ENCODE data around the gene LIME1. TPM values are rescaled to one million over a fixed set of nuclear protein-coding genes. Genes with fewer than 3 reads are reported as not detected.

Gene LIME1
- total and polyA plus RNA-seq, 9 of the 15 experiments (the other 6 are each of a cell fraction or from before 2014, with no cell fraction given), result 0.11 to 17.1 (median 2.8) TPM; not detected in 2

DNA sequence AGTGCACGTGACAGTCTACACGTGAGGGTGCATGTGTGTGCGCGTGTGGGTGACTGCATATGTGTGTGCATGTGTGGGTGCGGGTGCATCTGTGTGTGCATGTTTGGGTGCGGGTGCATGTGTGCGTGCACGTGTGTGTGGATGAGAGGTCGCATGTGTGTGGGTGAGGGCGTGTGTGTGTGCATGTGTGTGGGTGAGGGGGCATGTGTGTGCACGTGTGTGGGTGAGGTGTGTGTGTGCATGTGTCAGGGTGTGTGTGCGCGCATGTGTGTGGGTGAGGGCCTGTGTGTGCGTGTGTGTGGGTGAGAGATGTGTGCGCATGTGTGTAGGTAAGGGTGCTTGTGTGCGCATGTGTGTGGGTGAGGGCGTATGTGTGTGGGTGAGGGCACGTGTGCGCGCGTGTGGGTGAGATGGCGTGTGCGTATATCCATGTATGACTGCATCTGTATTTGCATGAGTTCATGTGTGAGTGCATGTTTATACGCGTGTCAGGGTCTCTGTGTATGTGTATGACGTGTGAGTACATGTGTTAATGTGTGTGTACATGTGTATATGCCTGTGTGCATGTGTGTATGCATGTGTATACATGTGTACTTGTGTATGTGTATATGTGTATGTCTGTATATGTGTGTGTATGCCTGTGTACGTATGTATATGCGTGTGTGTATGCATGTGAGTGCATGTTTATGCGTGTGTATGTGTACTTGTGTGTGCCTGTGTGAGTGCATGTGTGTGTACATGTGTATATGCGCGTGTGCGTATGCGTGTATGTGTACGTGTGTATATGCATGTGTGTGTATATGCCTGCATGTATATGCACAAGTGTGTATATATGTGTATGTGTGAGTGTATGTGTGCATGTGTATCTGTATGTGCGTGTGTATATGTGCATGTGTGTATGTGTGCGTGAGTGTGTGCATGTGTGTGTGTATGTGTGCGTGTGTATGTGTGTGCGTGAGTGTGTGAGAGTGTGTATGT is 4.1 kb upstream of the LIME1 start:
- intact Hi-C loops (cut with micrococcal nuclease) (no loop called here), in situ Hi-C loops (cut with MboI) (no loop called here)
- Histone ChIP-seq H3K9me3 (replicated peaks; ENCODE audit: control insufficient read depth, insufficient read depth, low read depth, low read length) (peaks cover 4% of the 10 kb centered on the region), H3K4me1 (replicated peaks in 1 of 2; ENCODE audit: control insufficient read depth in 2 of 2, insufficient read depth in 2 of 2, low read length in 2 of 2) (peaks cover 5 to 49% of the 10 kb centered on the region in 2 experiments; a peak in 4 of 5 replicates), H3K79me2 (ENCODE audit: control insufficient read depth, insufficient read depth, low read length) (peaks cover 26% of the 10 kb centered on the region), H3K27me3 (ENCODE audit: control insufficient read depth in 2 of 2, insufficient read depth in 2 of 2, low read length in 2 of 2) (no peaks in the 10 kb centered on the region), H4K20me1 (replicated peaks; ENCODE audit: control insufficient read depth, insufficient read depth, low read length) (0 out of 2 replicates have a peak, but pooled peaks cover 5% of the 10 kb centered on the region), H3K4me3 (no peak overlapping the region), H3K4me2 (ENCODE audit: insufficient read depth, low read length) (no peak overlapping the region), H3K9ac (ENCODE audit: insufficient read depth in 1 of 2, low read depth in 2 of 2, low read length in 2 of 2) (no peak overlapping the region), H3K36me3 (ENCODE audit: control insufficient read depth, insufficient read depth, low read length) (peaks cover 71% of the 10 kb centered on the region; the same call in 2 of the 3 replicates), H2AFZ (ENCODE audit: low read depth, low read length) (no peak overlapping the region), H3K9me1 (ENCODE audit: control insufficient read depth, insufficient read depth, low read length) (no peaks in the 10 kb centered on the region), H3K27ac (ENCODE audit: extremely low read depth, low read depth, low read length) (no peak overlapping the region; the same call in 2 of the 3 replicates)
- no peak for DNase-seq (ENCODE audit: extremely low read depth in 1 of 4, low spot score in 3 of 4)
- peak; percentile 48 for FAIRE-seq
- CTCF ChIA-PET (ENCODE audit: low intra/inter-chr PET ratio), result no interaction called here
- 87% methylated on average over 31 of the region's 38 CpGs for WGBS (ENCODE audit: insufficient coverage, low coverage, missing lambda C conversion rate)
- POLR2A ChIA-PET, result no interaction called here
- no TSS peak for BruUV-seq (replicated peaks)
- ATAC-seq, result no peak
- no peak for TF ChIP-seq ZFX (CRISPR knock-in tag; IDR thresholded peaks at IDR 0.05)
- TF ChIP-seq, protein P1, sequence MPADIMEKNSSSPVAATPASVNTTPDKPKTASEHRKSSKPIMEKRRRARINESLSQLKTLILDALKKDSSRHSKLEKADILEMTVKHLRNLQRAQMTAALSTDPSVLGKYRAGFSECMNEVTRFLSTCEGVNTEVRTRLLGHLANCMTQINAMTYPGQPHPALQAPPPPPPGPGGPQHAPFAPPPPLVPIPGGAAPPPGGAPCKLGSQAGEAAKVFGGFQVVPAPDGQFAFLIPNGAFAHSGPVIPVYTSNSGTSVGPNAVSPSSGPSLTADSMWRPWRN (IDR thresholded peaks at IDR 0.05; ENCODE audit: low read depth), result no peak
- TF ChIP-seq, protein P2, sequence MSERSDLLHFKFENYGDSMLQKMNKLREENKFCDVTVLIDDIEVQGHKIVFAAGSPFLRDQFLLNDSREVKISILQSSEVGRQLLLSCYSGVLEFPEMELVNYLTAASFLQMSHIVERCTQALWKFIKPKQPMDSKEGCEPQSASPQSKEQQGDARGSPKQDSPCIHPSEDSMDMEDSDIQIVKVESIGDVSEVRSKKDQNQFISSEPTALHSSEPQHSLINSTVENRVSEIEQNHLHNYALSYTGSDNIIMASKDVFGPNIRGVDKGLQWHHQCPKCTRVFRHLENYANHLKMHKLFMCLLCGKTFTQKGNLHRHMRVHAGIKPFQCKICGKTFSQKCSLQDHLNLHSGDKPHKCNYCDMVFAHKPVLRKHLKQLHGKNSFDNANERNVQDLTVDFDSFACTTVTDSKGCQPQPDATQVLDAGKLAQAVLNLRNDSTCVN (CRISPR knock-in tag; IDR thresholded peaks at IDR 0.05), result no peak
- TF ChIP-seq, protein P3, sequence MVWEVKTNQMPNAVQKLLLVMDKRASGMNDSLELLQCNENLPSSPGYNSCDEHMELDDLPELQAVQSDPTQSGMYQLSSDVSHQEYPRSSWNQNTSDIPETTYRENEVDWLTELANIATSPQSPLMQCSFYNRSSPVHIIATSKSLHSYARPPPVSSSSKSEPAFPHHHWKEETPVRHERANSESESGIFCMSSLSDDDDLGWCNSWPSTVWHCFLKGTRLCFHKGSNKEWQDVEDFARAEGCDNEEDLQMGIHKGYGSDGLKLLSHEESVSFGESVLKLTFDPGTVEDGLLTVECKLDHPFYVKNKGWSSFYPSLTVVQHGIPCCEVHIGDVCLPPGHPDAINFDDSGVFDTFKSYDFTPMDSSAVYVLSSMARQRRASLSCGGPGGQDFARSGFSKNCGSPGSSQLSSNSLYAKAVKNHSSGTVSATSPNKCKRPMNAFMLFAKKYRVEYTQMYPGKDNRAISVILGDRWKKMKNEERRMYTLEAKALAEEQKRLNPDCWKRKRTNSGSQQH (CRISPR knock-in tag; IDR thresholded peaks at IDR 0.05), result 0 out of 2 replicates have a peak, but pooled peaks have one; percentile 15
- TF ChIP-seq SAFB (IDR thresholded peaks at IDR 0.05; ENCODE audit: borderline replicate concordance, low read depth, low read length), result no peak
- no peak for TF ChIP-seq PHB2 (IDR thresholded peaks at IDR 0.05; ENCODE audit: low read depth)
- no peak for TF ChIP-seq CBX1 (IDR thresholded peaks at IDR 0.05; ENCODE audit: low read depth)
- TF ChIP-seq RHOXF2B (CRISPR knock-in tag; conservative IDR thresholded peaks at IDR 0.05), result no peak
- no peak for TF ChIP-seq TFAM (CRISPR knock-in tag; conservative IDR thresholded peaks at IDR 0.05)
- TF ChIP-seq, protein P4, sequence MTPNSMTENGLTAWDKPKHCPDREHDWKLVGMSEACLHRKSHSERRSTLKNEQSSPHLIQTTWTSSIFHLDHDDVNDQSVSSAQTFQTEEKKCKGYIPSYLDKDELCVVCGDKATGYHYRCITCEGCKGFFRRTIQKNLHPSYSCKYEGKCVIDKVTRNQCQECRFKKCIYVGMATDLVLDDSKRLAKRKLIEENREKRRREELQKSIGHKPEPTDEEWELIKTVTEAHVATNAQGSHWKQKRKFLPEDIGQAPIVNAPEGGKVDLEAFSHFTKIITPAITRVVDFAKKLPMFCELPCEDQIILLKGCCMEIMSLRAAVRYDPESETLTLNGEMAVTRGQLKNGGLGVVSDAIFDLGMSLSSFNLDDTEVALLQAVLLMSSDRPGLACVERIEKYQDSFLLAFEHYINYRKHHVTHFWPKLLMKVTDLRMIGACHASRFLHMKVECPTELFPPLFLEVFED (CRISPR knock-in tag; conservative IDR thresholded peaks at IDR 0.05), result 0 out of 2 replicates have a peak, but pooled peaks have one; percentile 37
- no peak for TF ChIP-seq FOXA3 (CRISPR knock-in tag; conservative IDR thresholded peaks at IDR 0.05 in 1 of 2, IDR thresholded peaks at IDR 0.05 in 1 of 2)
- no peak for TF ChIP-seq SETDB1 (IDR thresholded peaks at IDR 0.05; ENCODE audit: low read length)
- TF ChIP-seq EWSR1 (IDR thresholded peaks at IDR 0.05; ENCODE audit: borderline replicate concordance, low read depth, partially characterized antibody), result no peak
- no peak for TF ChIP-seq MAFK (IDR thresholded peaks at IDR 0.05; ENCODE audit: low read length)
- TF ChIP-seq JUND (IDR thresholded peaks at IDR 0.05; ENCODE audit: borderline replicate concordance, low read depth, low read length), result no peak
- no peak for TF ChIP-seq JUND (tag; IDR thresholded peaks at IDR 0.05; ENCODE audit: borderline replicate concordance, low read depth, low read length)
- TF ChIP-seq STAT5A (IDR thresholded peaks at IDR 0.05; ENCODE audit: borderline replicate concordance, low read length), result peak; percentile 52; the same call in 1 of the 2 replicates
